NB4 (cell line): ENCODE data around the gene RPTOR.

Source experiments
- CTCF ChIP-seq: IDR thresholded peaks from one replicate; pipeline ENCODE4 v1.5.1; 2012; ENCODE audit warnings: low read depth, low read length
- MAX ChIP-seq: IDR thresholded peaks from 2 replicates; pipeline ENCODE4 v1.6.1; 2011; ENCODE audit warnings: low read depth, low read length
- MYC ChIP-seq: IDR thresholded peaks from 2 replicates; pipeline ENCODE4 v1.6.1; 2011; ENCODE audit warnings: low read depth, low read length
- POLR2A ChIP-seq: IDR thresholded peaks from 2 replicates; pipeline ENCODE4 v1.6.1; 2011; ENCODE audit warnings: mild to moderate bottlenecking; ENCODE audit not compliant: insufficient read length; ENCODE audit errors: extremely low read depth

- TF ChIP-seq CTCF (no peak), POLR2A (no peak), MAX (no peak), MYC (no peak)
Observed at GRCh38 chr17:80698297-80698696, 153.7 kb downstream of the RPTOR start.
